HG02759 (cell line): Measurements from ENCODE around the gene GOLPH3.
"Not testable (repeated sequence)": the region's sequence is repeated elsewhere in the genome, so short reads cannot be mapped to it uniquely, and the experiment has no call there.

Experiments
- ATAC-seq: cut with Tn5 transposase; IDR thresholded peaks from one replicate; pipeline ENCODE4 v1.9.1; 2021; ENCODE audit warnings: mild to moderate bottlenecking, moderate library complexity; ENCODE audit not compliant: unreplicated experiment

The GOLPH3 gene

DNA sequence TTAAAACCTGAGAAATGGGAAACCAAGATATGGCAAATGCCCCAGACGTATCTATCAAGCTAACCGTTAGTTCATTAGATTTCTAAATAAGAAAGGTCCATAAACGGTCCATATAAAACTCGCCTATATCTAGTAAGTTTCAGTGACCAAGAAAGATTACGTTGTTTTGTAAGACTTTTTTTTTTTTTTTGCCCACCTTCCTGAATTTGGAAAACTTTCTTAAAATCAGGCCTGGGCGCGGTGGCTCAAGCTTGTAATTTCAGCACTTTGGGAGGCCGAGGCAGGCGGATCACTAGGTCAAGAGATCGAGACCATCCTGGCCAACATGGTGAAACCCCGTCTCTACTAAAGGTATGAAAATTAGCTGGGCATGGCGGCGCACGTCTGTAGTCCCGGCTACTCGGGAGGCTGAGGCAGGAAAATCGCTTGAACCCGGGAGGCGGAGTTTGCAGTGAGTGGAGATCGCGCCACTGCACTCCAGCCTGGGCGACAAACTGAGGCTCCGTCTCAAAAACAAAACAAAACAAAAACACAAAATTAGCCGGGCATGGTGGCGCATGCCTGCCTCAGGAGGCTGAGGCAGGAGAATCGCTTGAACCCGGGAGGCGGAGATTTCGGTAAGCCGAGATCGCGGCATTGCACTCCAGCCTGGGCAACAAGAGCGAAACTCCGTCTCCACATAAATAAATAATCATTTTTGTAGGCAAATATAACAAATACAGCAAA, 1.8 kb downstream of the GOLPH3 start:
- not testable (repeated sequence) for ATAC-seq

DNA sequence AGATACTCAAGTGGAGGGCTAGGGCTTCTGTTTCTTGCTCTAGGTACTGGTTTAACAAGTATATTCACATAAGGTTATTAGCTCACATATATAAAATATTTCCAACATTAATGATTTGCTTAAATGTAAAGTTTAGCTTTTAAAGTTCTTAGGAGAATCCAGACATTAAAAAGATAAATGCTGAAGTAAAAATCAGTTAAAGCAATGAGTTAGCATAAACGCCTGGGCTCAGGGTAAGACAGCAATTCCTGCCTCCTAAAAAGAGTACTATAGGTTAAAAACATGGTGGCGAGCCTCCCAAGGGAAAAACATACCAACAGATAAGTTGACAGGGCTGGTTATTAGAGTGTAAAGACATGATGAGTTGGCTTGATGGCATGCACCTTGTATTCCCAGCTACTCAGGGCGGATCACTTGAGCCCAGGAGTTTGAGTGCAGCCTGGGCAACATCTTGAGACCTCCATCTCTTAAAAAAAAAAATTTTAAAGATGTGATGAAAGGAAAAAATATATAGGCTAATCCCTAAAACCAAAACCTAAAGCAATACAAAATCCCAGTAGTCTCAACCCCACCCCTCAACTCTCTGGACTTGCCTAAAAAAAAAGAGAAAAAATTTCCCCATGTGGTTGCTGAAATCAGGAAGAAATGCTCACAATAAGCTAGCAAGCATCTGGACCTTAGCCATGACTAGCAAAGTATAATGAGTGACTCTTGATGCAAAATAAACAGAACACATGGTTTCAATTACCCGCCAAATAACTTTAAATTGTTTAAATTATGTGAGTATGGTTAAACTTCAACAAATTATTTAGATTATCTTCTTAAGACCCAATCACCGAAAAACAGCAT, 3.6 kb downstream of the GOLPH3 start:
- ATAC-seq, result no peak

DNA sequence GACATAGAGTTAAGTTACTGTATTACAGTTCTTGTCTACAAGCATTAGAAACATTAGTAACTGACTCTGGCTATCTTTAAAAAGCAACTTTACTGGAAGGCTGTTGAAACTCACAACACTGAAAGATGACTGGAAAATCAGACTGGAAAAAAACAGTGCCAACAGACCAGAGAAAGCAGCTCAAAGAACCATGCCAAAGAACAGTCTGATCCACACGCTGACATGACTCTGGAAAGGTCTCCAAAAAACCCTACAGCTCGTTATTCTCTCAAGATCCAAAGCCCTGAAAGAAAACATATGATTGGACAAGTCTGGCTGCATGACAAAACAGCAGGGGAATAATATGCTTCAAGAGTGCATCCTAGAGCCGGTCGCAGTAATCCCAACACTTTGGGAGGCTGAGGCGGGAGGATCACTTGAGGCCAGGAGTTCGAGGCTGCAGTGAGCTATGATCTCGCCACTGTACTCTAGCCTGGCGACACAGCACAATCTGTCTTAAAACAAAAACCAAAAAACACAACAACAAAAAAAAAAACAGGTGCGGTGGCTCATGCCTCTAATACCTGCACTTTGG, 5.6 kb downstream of the GOLPH3 start:
- no peak for ATAC-seq

DNA sequence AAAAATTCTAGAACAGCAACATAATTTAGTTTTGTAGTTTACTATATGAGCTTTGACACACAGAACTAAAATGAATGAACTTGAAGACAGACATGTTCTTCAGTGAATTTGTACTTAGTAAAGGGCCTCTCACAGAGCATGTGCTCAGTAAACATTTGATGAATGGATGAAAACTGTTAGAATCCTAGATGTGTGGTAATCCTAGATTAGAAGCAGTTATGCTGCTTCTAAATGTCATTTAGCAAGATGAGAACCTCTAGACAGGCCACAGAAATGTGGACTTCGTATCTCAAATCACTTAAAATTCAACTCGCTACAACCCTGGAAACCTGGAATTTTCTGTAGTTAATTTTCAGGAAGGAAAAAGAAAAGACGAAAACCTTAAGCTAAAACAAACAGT, 8.5 kb downstream of the GOLPH3 start:
- ATAC-seq, result no peak

DNA sequence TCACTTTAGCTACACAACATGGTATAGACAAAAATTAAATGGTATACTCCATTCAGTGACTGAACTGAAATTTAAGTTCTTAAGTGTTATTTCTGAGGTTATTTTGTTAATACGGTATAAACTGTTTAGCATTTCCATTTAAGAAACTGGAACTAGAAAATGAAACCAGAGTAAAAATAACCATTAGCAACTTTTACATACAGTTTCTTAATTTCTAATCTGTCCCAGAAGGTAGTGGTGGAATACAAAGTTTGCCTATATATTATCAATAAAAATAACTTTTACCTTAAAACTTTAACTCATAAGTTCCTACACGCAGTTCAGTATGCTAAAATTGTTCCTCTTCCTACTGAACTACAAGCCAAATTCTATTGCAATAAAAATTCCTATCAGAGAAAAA, 10.3 kb downstream of the GOLPH3 start:
- peak; percentile 41 for ATAC-seq

DNA sequence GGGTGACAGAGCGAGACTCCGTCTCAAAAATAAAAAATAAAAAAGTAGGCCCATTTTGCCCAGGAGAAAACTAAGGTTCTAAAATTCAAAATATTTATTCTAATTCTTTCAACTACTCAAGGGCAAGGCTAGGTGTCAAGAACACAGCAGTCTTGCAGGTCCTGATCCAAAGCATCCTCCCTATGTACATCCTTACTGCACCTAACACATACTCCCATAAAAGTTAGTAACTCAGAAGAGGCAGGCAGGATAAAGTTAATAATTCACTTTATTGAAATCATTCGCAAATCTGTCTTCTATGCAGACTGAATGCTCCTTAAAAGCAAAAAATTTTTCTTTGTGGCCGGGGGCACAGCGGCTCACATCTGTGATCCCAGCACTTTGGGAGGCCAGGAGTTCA, 11.1 kb downstream of the GOLPH3 start:
- no peak for ATAC-seq

DNA sequence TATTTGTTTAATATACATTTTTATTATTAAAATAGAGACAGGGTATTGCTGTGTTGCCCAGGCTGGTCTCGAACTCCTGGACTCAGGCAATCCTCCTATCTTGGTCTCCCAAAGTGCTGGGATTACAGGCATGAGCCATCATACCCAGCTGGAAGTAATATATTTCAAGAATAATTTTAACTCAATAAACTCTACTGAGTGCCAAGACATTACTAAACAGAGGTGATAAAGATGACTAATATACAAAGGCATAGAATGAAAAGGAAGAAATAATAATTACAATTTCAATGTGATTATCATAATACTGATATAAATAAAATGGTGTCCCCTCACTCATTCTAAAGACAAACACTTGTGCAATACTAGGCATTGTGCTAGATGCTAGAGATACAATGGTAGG, 13.9 kb downstream of the GOLPH3 start:
- no peak for ATAC-seq

DNA sequence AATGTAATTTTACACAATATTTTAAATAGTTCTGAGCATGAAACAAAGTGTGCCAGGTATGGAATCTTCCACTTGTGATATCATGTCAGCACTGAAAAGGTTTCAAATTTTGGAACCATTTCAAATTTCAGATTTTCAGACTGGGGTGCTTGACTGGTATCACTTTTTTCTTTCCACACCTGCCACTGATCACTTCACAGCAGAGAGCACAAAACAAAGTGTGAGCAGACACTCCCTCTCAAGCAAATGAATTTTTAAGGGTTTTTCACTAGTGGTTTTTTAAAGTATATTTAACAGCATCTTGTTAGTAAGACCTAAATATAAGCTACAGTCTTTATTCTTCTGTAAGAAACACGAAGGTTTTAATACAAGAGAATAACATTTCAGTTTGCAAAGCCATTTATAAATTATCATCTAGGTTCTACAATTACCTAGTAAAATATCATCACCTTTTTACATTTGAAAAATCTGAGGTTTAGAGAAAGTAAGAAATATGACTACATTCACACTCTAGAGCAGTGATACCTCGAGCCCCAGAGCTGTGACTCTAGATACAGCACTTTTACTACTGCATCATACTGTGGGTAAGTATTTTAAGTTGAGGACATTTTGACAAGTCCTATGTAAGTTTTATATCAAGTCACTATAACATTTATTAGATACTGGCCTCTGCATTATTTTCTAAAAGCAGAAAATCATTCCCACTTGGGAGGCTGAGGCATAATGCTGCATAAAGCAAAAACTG, 14.6 kb downstream of the GOLPH3 start:
- ATAC-seq, result no peak

DNA sequence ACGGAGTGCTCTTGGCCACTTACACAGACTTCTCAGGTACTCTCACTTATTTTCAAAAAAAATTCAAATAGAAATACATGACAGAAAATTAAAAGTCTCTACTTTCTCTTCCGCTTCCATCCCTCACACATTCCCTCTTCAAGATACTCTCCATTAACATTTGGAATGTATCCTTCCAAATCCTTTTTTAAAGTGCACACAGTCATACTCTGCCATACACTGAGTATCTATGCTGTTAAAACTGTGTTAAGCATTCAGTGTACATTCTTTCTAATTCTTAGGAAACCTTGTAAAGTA, 15.5 kb downstream of the GOLPH3 start:
- no peak for ATAC-seq

DNA sequence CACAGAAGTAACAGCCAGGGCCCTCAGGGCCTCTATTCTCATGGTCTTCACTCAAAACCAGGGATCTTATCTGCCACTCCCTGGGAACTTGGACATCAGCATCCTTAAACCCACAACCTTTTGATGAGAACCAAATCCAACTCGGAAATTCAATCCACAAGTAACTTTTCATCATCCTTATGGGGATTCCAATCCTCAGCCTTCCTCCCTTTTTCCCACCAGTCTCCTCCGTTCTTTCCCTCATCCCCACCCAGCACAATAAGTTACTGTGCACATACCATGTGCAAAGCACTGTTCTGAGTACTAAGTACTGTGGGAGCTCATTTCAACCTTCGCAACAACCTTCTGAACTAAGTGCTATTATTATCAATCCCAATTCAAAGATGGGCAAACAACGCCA, 17.0 kb downstream of the GOLPH3 start:
- no peak for ATAC-seq

DNA sequence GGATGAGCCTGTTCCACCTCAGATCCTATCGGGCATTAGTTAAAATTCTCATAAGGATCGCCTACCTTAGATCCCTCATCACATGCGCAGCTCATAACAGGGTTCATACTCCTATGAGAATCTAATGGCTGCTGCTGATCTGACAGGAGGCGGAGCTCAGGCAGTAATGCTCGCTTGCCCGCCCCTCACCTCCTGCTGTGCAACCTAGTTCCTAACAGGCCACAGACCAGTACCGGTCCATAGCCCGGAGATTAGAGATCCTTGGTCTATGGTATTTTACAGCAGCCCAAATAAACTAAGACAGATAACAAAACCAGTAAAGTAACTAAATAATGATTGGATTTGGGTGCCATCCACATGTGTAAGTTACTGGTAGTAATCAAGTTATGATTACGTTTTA, 17.5 kb downstream of the GOLPH3 start:
- no peak for ATAC-seq

DNA sequence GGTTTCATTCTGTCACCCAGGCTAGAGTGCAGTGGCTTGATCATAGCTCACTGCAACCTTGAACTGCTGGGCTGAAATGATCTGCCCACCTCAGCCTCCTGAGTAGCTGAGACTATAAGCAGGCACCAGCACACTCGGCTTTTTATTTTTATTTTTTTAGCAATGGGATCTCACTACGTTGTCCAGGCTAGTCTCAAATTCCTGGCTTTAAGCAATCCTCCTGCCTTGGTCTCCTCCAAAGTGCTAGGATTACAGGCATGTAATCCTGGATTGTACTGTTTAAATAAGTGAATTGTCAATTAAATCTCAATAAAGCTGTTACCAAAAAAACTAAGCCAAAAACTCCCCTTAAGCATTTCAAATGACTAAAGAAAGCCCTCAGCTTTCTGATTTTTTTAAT, 18.9 kb downstream of the GOLPH3 start:
- ATAC-seq, result no peak

DNA sequence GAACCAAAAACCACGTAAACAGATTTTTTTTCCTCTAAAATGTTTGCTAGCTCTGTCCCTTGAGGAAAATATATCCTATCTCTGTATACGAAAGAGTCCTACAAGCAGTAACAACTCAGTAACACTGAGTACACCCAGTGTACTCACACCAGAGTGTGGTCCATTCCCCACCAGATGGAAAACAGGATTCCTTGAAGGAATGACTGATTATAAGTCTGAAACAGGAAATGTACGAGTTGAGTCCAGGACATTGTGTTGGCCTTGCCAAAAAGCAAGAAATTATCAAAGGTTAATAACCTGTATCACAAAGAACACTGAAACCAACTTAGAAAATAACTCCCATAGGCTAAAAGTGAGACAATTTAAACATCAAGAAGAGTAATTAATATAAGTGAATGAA, 20.4 kb downstream of the GOLPH3 start:
- ATAC-seq, result no peak

DNA sequence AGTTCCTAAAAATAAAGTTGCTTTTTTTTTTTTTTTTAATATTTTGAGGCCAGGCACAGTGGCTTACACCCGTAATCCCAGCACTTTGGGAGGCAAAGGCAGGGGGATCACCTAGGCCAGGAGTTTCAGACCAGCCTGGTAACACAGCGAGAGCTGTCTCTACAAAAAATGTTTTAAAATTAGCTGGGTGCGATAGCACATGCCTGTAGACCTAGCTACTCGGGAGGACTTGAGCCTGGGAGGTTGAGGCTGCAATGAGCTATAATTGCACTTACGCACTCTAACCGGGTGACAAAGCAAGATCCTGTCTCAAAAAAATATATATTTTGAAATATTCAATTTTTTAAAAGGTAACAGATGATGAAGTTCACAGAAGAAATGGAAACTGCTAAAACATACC, 22.9 kb downstream of the GOLPH3 start:
- ATAC-seq, result no peak

DNA sequence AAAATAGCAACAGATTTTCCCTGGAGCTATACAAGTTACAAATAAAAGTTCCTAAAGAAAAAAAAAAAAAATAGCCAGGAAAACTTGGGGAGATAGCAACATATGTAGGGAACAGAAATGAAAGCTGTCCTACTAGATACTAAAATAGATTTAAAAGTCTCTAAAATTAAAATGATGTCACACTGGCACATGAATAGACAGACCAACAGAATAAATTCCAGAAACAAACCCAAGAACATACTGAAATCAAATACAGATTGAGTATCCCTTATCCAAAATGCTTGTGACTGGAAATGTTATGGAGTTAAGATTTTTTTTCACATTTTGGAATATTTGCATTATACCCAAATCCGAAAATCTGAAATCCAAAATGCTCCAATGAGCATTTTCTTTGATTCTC, 23.8 kb downstream of the GOLPH3 start:
- no peak for ATAC-seq

DNA sequence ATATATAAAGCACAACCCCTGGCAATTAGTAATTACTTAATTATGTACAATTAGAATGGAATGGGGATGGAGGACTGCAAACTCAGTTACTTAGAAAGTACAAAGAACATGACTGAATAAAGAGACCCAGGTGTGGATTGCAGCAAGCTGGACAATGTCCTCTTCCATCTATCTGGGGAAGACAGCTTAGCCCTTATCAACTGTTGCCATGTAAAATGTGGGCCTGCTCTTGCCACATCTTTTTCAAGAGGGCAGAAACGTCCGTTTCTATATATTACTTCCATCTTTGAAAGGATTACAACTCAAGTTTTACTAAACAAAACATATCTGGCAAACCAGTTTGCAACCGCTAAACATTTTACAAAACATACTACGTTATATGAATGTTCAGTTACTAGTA, 26.2 kb downstream of the GOLPH3 start:
- no peak for ATAC-seq

DNA sequence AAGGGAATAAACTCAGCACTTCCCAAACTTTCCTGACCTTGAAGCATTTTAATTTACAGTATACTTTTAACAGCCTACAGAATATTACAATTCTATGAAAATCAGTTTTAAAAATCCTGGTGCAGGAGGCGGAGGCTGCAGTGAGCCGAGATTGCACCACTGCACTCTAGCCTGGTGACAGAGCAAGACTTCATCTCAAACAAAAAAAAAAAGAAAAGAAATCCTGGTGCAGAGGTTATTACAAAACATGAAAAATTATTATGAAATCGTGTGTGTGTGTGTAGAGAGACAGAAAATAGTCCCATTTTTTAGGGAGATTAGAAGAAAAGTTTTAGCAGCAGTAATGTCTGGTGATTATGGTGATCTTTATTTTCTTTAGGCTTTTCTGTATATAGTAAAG, 26.9 kb downstream of the GOLPH3 start:
- no peak for ATAC-seq

DNA sequence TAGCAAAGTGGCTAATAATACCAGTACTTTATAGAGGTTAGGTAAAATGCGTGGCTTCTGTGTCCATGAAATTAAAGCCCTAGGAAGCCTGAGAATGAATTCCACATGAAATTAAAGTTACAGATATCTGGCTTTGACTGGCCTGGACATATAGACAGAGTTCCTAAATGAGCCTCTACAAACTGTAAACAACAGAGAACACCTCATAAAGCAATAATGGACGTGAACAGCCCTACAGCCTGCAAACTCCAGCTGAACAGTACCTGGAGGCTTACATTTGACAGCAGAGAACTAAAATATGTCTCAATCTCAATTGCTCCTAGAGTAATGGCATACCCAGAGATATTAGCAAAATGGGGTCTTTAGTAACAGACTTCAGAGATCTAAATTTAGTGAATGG, 28.7 kb downstream of the GOLPH3 start:
- ATAC-seq, result no peak

DNA sequence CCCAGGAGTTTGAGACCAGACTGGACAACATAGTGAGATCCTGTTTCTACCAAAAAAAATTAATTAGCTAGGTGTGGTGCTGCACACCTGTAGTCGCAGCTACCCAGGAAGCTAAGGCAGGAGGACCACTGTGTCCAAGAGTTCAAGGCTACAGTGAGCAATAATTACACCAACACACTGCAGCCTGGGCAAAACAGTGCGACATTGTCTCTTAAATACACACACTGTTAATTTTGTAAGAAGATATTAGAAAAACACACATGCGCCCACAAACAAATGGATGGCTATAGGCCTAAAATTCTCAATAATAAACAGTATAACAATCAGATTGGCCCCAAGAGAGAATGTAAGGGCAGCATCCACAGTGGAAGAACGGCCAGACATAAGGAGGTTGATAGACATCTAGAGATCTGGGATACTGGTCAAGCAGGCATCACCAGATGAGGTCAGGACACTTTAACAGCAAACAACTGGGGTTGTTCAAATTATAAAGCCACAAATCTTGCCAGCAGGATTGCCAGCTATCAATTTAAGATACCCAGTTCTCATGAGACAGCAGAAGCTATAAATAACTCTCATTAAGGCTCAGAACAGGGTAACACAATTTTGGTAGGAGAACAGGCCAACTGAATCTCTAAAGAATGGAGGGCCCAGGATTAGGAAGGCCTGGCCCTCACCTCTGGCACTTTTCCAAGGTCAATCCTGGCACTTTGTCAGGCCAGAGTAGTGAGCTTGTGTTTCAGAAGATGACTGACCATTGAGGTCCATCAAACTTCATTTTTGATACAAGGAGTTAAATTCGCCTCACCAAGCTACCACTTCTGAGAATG, 29.5 kb downstream of the GOLPH3 start:
- no peak for ATAC-seq

DNA sequence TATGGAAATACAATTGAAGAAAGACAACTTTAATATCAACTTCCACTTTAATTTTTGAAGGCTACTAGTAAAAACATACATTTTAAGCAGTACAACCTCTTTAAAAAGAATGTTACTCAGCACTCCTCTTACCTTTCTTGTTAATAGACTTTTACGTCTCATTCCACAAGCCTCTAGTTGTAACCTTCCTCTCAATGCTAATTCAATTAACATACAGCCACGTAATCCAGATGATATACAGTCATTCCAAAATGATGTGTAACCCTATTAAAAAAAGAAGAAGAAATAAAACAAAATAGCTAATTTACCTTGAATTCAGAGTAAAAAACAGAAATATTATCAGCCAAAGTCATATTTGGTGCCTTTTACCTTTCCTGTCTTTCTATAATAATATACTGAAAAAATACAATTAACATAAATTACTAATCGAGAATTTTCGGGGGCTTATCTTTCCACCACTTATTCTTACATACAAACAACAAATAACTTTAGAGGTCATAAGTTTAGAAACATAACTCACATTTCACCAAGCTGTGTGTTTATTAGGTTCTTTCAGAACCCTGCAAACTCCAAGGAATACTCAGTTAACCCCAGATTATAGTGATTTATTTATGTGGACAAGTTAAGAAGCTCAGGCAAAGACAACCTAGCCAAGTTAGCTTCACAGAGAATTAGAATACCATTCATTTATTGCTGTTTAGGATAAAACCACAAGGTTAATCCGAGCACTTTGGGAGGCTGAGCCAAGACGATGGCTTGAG, 30.3 kb downstream of the GOLPH3 start:
- no peak for ATAC-seq
